ENCODE results near the gene DNAAF8.
"Not testable (repeated sequence)": the region's sequence is repeated elsewhere in the genome, so short reads cannot be mapped to it uniquely, and the experiment has no call there.

The DNAAF8 gene

DNA sequence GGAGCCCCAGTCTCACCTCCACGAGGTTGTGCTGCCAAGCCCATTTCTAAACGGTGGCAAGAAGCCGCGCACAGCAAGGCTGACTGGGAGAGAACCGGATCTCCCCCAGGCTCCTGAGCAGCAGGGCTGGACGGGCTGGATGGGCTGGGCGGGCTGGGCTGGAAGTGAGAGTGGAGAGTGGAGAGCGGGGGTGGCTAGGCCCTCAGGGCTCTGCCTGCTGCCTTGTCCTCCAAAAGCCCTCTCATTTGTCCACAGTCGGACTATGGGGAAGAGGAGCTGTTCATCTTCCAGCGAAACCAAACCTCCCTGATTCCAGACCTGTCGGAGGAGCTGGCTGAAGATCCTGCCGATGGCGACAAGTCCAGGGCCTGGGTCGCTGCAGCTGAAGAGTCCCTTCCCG lies 3.2 kb downstream of the DNAAF8 start:
- no peak for DNase-seq (ENCODE audit: low read depth)
- H3K4me3 ChIP-seq (replicated peaks; ENCODE audit: low read depth, low read length), result no peak overlapping the region
- TF ChIP-seq, protein P1, sequence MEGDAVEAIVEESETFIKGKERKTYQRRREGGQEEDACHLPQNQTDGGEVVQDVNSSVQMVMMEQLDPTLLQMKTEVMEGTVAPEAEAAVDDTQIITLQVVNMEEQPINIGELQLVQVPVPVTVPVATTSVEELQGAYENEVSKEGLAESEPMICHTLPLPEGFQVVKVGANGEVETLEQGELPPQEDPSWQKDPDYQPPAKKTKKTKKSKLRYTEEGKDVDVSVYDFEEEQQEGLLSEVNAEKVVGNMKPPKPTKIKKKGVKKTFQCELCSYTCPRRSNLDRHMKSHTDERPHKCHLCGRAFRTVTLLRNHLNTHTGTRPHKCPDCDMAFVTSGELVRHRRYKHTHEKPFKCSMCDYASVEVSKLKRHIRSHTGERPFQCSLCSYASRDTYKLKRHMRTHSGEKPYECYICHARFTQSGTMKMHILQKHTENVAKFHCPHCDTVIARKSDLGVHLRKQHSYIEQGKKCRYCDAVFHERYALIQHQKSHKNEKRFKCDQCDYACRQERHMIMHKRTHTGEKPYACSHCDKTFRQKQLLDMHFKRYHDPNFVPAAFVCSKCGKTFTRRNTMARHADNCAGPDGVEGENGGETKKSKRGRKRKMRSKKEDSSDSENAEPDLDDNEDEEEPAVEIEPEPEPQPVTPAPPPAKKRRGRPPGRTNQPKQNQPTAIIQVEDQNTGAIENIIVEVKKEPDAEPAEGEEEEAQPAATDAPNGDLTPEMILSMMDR (IDR thresholded peaks at IDR 0.05; ENCODE audit: low read length, missing control alignments), result no peak

DNA sequence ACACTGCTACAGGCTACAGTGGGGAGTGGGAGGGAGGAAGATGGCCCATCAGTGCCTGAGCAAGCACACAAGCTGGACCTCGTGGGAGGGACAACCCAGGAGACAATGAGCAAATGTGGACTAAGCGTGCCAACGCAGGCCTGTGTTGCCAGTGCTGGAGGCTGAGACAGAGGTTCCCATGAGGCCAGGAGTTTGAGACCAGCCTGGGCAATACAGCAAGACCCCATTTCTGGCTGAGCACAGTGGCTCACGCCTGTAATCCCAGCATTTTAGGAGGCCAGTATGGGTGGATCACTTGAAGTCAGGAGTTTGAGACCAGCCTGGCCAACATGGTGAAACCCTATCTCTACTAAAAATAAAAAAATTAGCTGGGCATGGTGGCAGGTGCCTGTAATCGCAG lies 4.0 kb downstream of the DNAAF8 start:
- DNase-seq (ENCODE audit: low read depth); H3K4me3 ChIP-seq (replicated peaks; ENCODE audit: low read depth, low read length): not testable (repeated sequence)

DNA sequence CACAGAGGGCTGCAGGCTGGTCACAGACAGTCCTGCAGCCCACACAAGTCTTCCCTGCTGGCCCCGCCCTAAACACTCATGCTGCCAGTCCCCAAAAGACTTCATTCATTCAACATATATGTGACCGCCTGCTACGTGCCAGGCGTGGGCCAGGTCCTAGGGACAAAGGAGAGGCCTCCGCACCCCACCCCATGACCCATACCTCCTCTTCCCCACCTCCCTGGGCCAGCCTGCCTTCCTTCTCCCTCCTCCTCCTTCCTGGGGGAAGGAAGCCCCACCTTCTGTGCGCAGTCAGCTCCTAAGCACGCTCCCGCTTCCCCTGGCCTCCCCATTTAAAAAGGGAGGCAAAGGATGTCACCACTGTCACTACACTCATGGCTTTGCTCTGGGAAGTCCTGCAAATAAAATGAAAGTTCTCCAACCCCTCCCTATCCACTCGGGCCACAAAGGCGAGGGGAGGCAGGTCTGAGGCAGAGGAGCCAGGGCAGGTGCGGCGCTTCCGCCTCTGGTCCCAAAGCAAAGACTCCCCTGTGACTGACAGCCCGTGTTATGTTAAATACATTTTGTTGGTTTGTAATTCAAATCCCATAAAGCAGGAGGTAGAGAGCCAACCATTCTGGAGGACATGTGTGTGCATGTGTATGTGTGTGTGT lies 9.0 kb downstream of the DNAAF8 start:
- no peak overlapping the region for H3K4me3 ChIP-seq (replicated peaks; ENCODE audit: low read depth, low read length)
- TF ChIP-seq, protein P1 (IDR thresholded peaks at IDR 0.05; ENCODE audit: low read length, missing control alignments), result no peak
- no peak for DNase-seq (ENCODE audit: low read depth)

DNA sequence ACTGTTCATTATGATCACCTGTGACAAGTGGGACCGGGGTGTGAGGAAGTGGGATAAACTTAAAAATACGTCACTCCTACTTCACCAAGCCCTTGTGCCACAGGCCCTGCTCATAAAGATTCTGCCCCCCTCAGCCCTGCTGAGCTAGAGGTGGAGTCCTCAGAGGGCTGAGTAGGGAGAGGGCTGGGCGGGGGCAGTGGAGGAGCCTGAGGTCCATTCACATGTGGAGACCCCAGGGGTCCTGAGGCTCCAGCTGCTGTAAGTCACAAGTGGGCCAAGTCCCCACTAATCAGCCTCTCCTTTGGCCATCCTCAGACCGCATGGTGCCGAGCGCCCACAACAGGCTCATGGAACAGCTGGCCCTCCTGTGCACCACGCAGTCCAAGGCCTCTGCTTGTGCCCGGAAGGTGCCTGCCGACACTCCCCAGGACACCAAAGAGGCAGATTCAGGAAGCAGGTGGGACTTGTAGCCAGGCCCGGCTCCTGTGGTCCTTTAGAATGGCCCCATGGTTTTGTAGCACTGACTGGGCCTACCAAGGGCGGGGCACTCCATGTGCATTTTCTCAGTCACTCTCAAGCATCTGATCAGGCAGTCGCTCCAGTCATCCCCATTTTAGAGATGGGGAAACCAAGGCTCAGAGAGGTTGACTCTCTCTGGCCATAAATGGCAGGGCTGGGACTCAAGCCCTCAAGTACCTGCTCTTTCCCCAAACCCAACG lies 10.4 kb downstream of the DNAAF8 start:
- H3K4me3 ChIP-seq (replicated peaks; ENCODE audit: low read depth, low read length), result no peak overlapping the region
- no peak for DNase-seq (ENCODE audit: low read depth)
- TF ChIP-seq, protein P1 (IDR thresholded peaks at IDR 0.05; ENCODE audit: low read length, missing control alignments), result no peak

DNA sequence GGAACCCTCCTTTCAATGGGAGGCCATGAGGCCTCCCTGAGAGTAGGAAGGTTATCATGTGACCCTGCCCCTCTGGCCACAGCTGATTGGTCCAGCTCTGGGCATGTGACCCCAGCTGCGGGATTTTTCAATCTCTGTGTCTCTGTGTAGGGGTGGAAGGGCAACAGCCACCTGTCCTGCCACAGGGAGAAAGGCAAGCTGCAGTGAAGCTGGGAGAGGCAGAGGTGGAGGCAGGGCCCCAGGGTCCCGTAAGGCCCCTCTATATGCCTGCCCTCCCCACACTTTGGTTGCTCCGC lies 10.9 kb downstream of the DNAAF8 start:
- TF ChIP-seq, protein P1 (IDR thresholded peaks at IDR 0.05; ENCODE audit: low read length, missing control alignments), result no peak
- H3K4me3 ChIP-seq (replicated peaks; ENCODE audit: low read depth, low read length), result no peak overlapping the region
- DNase-seq (ENCODE audit: low read depth), result no peak

DNA sequence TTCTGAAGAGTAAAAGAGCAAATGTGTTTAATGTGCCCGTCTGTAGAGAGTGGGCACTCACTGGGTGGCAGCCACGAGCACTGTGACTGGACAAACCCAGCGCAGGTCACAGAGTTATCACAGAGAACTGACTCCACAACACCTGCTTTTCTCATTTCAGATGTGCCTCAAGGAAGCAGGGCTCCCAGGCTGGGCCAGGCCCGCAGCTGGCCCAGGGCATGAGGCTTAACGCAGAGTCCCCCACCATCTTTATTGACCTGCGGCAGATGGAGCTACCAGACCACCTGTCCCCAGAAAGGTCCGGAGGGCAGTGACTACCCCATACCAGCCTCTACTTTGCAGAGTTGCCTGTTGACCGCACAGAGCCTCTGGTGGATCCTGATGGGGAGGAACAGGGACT lies 11.9 kb downstream of the DNAAF8 start:
- DNase-seq (ENCODE audit: low read depth), result no peak
- no peak overlapping the region for H3K4me3 ChIP-seq (replicated peaks; ENCODE audit: low read depth, low read length)
- TF ChIP-seq, protein P1 (IDR thresholded peaks at IDR 0.05; ENCODE audit: low read length, missing control alignments), result no peak

DNA sequence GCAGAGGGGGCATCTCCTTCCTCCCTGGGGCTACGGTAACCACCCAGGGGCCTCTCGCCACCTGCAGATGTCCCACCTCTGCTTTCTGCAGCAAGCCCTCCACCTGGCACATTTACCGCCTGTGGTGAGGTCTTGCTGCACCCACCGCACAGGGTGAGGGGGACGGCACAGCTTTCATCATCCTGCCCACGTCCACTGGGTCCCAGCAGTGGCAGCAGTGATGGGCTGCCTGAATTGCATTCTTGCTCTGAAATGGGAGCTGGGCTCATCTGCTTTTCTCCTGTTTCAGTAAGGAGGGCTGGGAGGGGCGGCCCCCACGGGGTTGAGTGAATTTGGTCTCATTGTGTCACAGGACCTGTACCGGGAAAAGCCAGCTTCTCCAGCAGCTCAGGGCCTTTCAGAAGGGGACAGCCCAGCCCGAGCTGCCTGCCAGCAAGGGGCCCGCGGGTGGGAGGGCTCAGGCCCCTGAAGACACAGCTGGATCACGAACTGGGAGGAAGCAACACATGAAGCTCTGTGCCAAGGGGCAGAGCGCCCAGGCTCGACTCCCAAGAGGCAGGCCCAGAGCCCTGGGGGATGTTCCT lies 12.7 kb downstream of the DNAAF8 start:
- peak; percentile 15 for DNase-seq (ENCODE audit: low read depth)
- TF ChIP-seq, protein P1 (IDR thresholded peaks at IDR 0.05; ENCODE audit: low read length, missing control alignments), result no peak
- no peak overlapping the region for H3K4me3 ChIP-seq (replicated peaks; ENCODE audit: low read depth, low read length)

Data from fibroblast of pulmonary artery (primary cell).